T-helper 1 cell treated with Interleukin-12 subunit alpha and Interleukin-12 subunit beta and Interleukin-4 antibody, amounts not matched to agents 30 ng/mL and 1 ng/mL, for 36 hours (primary cell): ENCODE data around the gene SLC35A3. TPM values are rescaled to one million over a fixed set of nuclear protein-coding genes. Genes with fewer than 3 reads are reported as not detected.
"Not testable (repeated sequence)": the region's sequence is repeated elsewhere in the genome, so short reads cannot be mapped to it uniquely, and the experiment has no call there.

ENCODE experiments used
- intact Hi-C: fragments of 100-400 bp; cut with micrococcal nuclease; formaldehyde crosslinking; loops from one replicate; pipeline ENCODE4 v1.15.1; 2024
- total RNA-seq: library from RNA; stranded (reverse); gene quantifications from 2 replicates; pipeline ENCODE4 v1.2.3, GENCODE V29; 2022

The SLC35A3 gene
- 19.8 and 20.2 TPM in 2 replicates for total RNA-seq

- intact Hi-C loops, result loop anchor here (1.0 to 5.0 kb wide), 8 partner anchors 68 to 485 kb away; partner anchors contain the start of genes AGL, DBT, RTCA and TRMT13
Measured at GRCh38 chr1:99969729-99970621, at the start of gene SLC35A3. SLC35A3 (plus strand) TSS chr1:99969996; CDS start chr1:99993555, 23,559 bp downstream.

DNA sequence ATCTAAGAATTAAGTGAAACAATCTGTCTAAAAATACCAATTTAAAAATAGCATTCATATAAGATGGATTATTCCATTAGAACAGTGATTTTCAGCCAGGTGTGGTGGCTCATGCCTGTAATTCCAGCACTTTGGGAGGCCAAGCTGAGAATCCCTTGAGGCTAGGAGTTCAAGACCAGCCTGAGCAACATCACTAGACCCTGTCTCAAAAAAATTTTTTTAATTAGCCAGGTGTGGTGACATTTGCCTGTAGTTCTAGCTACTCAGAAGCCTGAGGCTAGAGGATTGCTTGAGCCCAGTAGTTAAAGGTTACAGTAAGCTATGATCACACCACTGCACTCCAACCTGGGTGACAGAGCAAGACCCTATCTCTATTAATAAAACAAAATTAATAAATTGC is 35.0 kb upstream of the SLC35A3 start:
- intact Hi-C loops, result no loop called here

- intact Hi-C loops, result no loop called here
Measured at GRCh38 chr1:99935534-99935933, 34.3 kb upstream of the SLC35A3 start.

- intact Hi-C loops, result no loop called here
Measured at GRCh38 chr1:99936071-99936470, 33.7 kb upstream of the SLC35A3 start.

- intact Hi-C loops, result no loop called here
Measured at GRCh38 chr1:99942723-99943122, 27.1 kb upstream of the SLC35A3 start.

GRCh38 chr1:99943223-99943794 is 26.5 kb upstream of the SLC35A3 start:
- intact Hi-C loops, result no loop called here

GRCh38 chr1:99944192-99944591 is 25.6 kb upstream of the SLC35A3 start:
- intact Hi-C loops, result no loop called here

DNA sequence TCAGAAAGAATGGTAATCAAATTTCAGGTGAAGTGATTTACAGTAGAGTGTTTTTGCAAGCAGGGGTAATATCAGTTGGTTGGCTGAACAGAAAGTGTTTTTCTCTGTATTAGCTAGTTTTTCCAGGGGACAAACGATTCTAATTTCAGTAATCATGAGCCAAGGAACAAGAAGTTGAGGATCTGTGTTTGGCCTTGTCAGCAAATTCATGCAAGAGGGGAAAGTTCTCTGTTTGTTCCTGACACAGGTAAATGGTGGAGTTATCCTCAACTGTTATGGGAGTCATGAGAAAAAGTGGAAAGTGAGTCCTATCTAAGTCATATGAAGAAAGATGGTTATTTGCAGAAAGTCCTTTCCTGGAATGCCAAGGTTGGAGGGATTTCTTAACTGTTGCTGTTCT is 24.6 kb upstream of the SLC35A3 start:
- intact Hi-C loops, result no loop called here

GRCh38 chr1:99950486-99950885 is 19.3 kb upstream of the SLC35A3 start:
- intact Hi-C loops, result loop anchor here (5.0 kb wide), 1 partner anchor 78 kb away; no protein-coding TSS in a partner anchor

- intact Hi-C loops, result loop anchor here (5.0 kb wide), 1 partner anchor 80 kb away; no protein-coding TSS in a partner anchor
Measured at GRCh38 chr1:99952522-99952921, 17.3 kb upstream of the SLC35A3 start.

DNA sequence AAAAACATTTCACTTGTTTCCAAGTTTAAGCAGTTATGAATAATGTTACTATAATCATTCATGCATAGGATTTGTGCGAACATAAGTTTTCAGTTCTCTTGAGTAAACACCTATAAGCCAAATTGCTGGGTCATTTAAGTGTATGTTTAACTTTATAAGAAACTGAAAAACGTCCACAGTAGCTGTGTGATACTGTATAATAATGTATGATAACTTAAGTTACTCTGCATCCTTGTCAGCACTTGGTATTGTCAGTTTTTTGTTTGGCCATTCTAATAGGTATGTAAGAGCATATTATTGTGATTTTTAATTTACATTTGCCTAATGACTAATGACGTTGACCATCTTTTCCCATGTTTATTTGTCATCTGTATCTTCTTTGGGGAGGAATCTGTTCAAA is 14.4 kb upstream of the SLC35A3 start:
- intact Hi-C loops, result no loop called here

- intact Hi-C loops, result no loop called here
Measured at GRCh38 chr1:99956755-99957154, 13.0 kb upstream of the SLC35A3 start.

DNA sequence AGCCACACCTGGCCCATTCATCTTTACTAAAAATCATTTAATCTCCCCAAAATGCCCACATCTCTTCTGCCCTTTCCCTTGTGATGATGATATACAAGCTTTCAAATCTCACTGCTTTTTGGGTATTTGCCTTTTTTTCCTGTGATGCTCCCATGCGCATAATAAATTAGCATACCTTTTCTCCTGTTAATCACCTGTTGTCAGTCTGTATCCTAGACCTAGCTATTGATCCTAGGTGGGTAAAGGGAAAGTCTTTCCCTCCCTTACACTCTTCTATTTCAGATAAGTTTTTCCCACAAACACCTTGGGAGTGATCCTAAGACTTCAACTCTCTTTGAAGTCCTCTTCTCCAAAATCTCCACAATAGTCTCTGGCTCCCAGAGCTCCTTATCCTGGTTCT is 12.0 kb upstream of the SLC35A3 start:
- intact Hi-C loops, result no loop called here

DNA sequence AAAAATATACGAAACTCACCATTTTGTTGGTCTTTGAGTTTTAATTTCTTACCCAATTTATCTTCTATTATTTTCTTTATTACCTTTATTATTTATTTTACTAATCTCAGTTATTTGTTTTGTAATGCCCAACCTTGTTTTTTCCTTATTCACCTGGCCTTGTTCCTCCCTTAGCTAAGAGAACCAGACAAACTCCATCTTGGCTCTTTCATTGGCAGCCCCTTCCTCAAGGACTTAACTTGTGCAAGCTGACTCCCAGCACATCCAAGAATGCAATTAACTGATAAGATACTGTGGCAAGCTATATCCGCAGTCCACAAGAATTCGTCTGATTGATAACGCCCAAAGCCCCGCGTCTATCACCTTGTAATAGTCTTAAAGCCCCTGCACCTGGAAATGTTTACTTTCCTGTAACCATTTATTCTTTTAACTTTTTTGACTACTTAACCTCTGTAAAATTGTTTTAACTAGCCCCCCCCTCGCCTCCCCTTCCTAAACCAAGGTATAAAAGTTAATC is 10.5 kb upstream of the SLC35A3 start:
- intact Hi-C loops, result not testable (repeated sequence)

DNA sequence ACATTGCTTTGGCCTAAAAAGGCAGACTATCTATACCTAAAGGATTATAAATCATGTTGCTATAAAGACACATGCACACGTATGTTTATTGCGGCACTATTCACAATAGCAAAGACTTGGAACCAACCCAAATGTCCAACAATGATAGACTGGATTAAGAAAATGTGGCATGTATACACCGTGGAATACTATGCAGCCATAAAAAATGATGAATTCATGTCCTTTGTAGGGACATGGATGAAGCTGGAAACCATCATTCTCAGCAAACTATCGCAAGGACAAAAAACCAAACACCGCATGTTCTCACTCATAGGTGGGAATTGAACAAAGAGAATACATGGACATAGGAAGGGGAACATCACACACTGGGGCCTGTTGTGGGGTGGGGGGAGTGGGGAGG is 9.5 kb upstream of the SLC35A3 start:
- intact Hi-C loops, result not testable (repeated sequence)

DNA sequence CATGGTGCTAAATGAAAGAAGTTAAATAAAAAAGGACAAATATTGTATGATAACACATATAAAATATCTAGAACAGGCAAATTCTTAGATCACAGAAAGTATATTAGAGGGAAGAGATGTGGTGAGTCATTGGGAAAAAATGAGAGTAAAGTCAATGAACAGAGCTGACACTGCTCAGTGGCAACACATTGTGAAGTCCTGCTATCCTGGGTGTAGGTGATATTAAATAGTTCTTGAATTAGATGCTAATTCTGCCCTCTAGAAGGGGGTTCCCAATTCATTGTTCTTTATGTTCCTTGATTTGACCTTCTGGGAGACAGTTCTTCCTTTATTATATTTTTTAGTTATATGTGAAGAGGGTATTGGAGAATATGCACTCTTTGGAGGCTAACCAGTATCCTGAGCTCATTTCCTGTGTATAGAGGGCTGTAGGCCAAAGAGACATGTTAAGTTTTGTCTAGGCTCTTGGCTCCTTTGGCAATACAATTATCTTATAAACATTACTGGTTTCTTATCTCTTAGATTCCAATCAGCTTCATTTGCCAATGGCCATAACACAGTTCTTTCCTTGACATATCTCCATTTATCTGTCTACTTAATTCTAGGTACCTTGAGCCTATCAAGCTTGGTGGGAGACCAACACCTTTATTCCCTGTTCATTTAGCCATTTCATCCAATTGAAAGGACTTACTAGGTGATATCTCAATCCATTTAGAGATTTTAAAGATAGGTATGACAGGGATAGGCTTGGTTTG is 6.6 kb upstream of the SLC35A3 start:
- intact Hi-C loops, result no loop called here

DNA sequence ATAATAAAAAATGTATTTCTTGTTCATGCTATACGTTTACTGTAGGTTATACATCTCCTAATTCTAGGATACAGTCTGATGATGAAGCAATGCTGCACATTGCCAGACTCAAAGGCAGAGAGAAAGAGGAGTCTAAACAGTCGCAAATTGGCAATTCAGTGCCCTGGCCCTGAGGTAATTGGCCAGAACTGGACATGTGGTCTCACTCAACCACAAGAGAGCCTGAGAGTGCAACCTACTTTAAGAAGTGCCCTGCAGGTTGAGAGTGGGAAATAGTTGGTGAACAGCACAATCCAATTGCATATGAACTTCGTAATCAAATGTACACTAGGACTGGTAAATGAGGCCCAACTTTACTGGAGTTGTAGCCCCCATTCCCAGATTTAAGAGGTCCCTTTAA is 5.0 kb upstream of the SLC35A3 start:
- intact Hi-C loops, result loop anchor here (5.0 kb wide), 1 partner anchor 302 kb away; the partner anchor contains the start of gene RTCA

DNA sequence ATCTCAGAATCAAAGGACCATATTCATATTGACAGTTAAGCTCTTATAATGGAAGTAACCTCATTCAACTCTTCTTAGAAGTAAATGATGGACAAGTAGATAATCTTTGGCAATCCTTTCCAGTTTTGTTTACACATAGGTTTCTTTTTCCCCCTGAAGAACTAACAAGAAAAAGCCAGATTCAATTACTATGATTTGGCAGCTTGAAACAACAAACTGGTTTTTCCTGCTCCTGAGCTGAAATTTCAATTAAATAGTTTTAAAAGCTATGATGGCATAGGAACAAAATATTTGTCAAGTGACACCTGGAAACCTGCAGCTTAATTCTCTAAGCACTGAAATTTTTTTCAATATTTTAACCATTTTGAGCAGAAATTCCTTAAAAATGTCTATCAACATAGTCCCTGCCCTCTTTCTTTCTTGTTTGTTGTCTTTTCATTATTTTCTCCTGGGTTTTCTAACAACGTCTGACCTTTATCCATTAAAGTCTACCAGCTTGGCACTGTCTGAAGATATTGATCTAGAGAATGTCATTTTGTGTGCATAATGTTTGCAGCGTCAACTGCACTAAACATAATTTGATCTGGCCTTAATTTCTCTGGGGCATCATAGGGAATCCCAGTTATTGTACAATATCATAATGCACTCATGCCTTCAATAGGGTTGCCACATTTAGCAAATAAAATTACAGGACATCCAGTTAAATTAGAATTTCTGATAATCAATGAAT is 4.0 kb upstream of the SLC35A3 start:
- intact Hi-C loops, result loop anchor here (5.0 kb wide), 1 partner anchor 301 kb away; the partner anchor contains the start of gene RTCA

DNA sequence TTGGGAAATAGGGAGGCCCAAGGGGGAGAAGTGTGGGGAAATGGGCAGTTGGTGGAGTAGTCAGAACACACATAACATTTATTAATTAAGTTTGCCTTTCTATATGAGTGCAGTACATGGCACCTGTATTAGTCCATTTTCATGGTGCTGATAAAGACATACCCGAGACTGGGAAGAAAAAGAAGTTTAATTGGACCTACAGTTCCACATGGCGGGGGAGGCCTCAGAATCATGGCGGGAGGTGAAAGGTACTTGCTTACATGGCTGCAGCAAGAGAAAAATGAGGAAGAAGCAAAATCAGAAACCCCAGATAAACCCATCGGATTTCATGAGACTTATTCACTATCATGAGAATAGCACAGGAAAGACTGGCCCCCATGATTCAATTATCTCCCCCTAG is 1.6 kb upstream of the SLC35A3 start:
- intact Hi-C loops, result loop anchor here (5.0 kb wide), 1 partner anchor 299 kb away; the partner anchor contains the start of gene RTCA

GRCh38 chr1:99969260-99969728 is 502 bp upstream of the SLC35A3 start:
- intact Hi-C loops, result loop anchor here (1.0 to 5.0 kb wide), 3 partner anchors 161 to 298 kb away; partner anchors contain the start of genes DBT and RTCA
